Pancreas (tissue), 10 donors: Measurements from ENCODE around the gene CMYA5. TPM values are rescaled to one million over a fixed set of nuclear protein-coding genes. Genes with fewer than 3 reads are reported as not detected.

Source experiments
- ATAC-seq, 4 donors: fragments of 200-7000 bp; cut with Tn5 transposase; one replicate each; pipeline versions ENCODE4 v1.8.0 to v1.9.1; 2020; ENCODE audit warnings: mild to moderate bottlenecking in 4 of 4, moderate library complexity in 4 of 4
- DNase-seq, 6 donors: peaks; one replicate each; pipeline ENCODE4 v3.0.0-alpha.2; 2020
- FAIRE-seq: peaks from 2 replicates; lab custom pipeline; 2012; peaks lifted over from hg19 to GRCh38; lab: Jason Lieb, UNC
- H3K27ac ChIP-seq, 4 donors: fragments of 200-600 bp; sonication (generic); 1 replicate in 3 of 4; 2 replicates in 1 of 4; pipeline versions ENCODE4 v1.5.0 to v1.8.0; 2020
- H3K27me3 ChIP-seq, 4 donors: fragments of 200-600 bp; one replicate each; pipeline ENCODE4 v1.8.0; 2021
- H3K36me3 ChIP-seq, 3 donors: fragments of 200-600 bp; sonication (generic) in 1 of 3; one replicate each; pipeline versions ENCODE4 v1.5.0 to v1.8.0; 2020 to 2021
- H3K4me1 ChIP-seq, 3 donors: fragments of 200-600 bp; one replicate each; pipeline ENCODE4 v1.8.0; 2021
- H3K4me3 ChIP-seq, 4 donors: fragments of 200-600 bp; sonication (generic) in 2 of 4; one replicate each; pipeline versions ENCODE4 v1.5.0 to v1.8.0; 2020 to 2021
- H3K9me3 ChIP-seq, 4 donors: fragments of 200-600 bp; one replicate each; pipeline ENCODE4 v1.8.0; 2021
- CTCF ChIP-seq, 4 donors: fragments of 200-600 bp; sonication (generic) in 3 of 4; IDR thresholded peaks; one replicate each; pipeline versions ENCODE4 v1.5.0 to v1.8.0; 2021; ENCODE audit warnings: antibody characterized with exemption in 4 of 4
- WGBS, 2 donors: extraction: QIAGEN DNeasy Blood & Tissue Kit; methylation state at CpG; one replicate each; pipeline ENCODE4 v1.1.7; 2013; 5-methylcytosine and 5-hydroxymethylcytosine counted together
- intact Hi-C, 3 donors: fragments of 100-400 bp; cut with DNase I; formaldehyde crosslinking; loops; one replicate each; pipeline versions ENCODE4 v1.11.1 to v1.14.2; 2022
- polyA plus RNA-seq, 2 donors: library from polyadenylated mRNA; stranded (reverse); fragments of 200-250 nt; gene quantifications; one replicate each; pipeline ENCODE4 v1.2.3, GENCODE V29; 2013
- total RNA-seq, 6 donors: library from RNA; stranded (reverse); fragmentation: NEBNext Ultra II Directional in 4 of 6; extraction: Animal tissue kit (Norgen Biotek cat#: 25700) in 4 of 6; gene quantifications; one replicate each; pipeline versions ENCODE4 v1.2.1 to v1.2.4, GENCODE V29; 2021 to 2023
- donor health status: healthy with polysubstance abuse.
- donor health status: DM: no; HTN: no; CAD: no; lungs with moderate emphysema.
- donor health status: DM: no; HTN: no; CAD: no.
- donor health status: control.
- donor health status: control.
- donor health status: Bipolar disorder and iron deficiency.
- donor health status: DM: yes; HTN: yes; CAD: no.
- donor health status: DM: no; HTN: no; CAD: no.
- donor health status: DM: no; HTN: no; CAD: no.
- donor health status: DM: yes; HTN: yes; CAD: no.

CMYA5 gene
- total and polyA plus RNA-seq, 8 donors = 0.09 to 0.84 (median 0.39) TPM

- H3K4me1 ChIP-seq = no peaks in the 10 kb centered on the region
- H3K9me3 ChIP-seq = no peaks in the 10 kb centered on the region
- DNase-seq (no peak), ATAC-seq (no peak), FAIRE-seq (no peak)
- no peak for TF ChIP-seq CTCF (IDR thresholded peaks at IDR 0.05)
- WGBS, 2 donors = 67 to 76% methylated on average over 8 of the region's 8 CpGs
- no peaks in the 10 kb centered on the region for H3K27me3 ChIP-seq
- H3K27ac ChIP-seq = no peak overlapping the region
- no peaks in the 10 kb centered on the region for H3K36me3 ChIP-seq
- no peak overlapping the region for H3K4me3 ChIP-seq
- intact Hi-C loops = no loop called here
These were observed 157.9 kb downstream of the CMYA5 start for GRCh38 chr5:79847561-79847960.

- FAIRE-seq = no peak
- Histone ChIP-seq H3K36me3 (no peaks in the 10 kb centered on the region), H3K4me1 (no peaks in the 10 kb centered on the region), H3K27ac (no peak overlapping the region), H3K27me3 (no peaks in the 10 kb centered on the region), H3K4me3 (no peak overlapping the region), H3K9me3 (no peaks in the 10 kb centered on the region)
- no peak for DNase-seq
- no peak for ATAC-seq
- intact Hi-C loops = no loop called here
- 91 to 92% methylated on average over 16 of the region's 16 CpGs for WGBS, 2 donors
- no peak for TF ChIP-seq CTCF (IDR thresholded peaks at IDR 0.05)
These were observed 159.4 kb downstream of the CMYA5 start for GRCh38 chr5:79849061-79849460.

Other genes with a start within 250 kb of the CMYA5 start
- 1 to 10 TPM in 4 of 6 donors, under 1 TPM in 2; 0.56 to 3.6 (median 1.5) TPM for gene HOMER1, start 175.7 kb upstream of the CMYA5 start, total RNA-seq
- 1 to 10 TPM in 1 of 2 donors, under 1 TPM in 1; 0.61 to 1.5 TPM for gene HOMER1, start 175.7 kb upstream of the CMYA5 start, polyA plus RNA-seq
- gene TENT2, start 77.4 kb upstream of the CMYA5 start, total RNA-seq = 10 to 100 TPM; 21.5 to 40.7 (median 24.7) TPM
- gene TENT2, start 77.4 kb upstream of the CMYA5 start, polyA plus RNA-seq = 10 to 100 TPM; 14.9 to 23.8 TPM